Ovary (tissue), 3 donors: ENCODE measurements around the gene C2orf76.

Source experiments
- EP300 ChIP-seq: sonication (generic); formaldehyde crosslinking; IDR thresholded peaks from one replicate; pipeline ENCODE4 v1.6.1; 2017; ENCODE audit warnings: antibody characterized with exemption
- POLR2A ChIP-seq: fragments of 450-650 bp; IDR thresholded peaks from one replicate; pipeline ENCODE4 v1.6.1; 2017; ENCODE audit warnings: antibody characterized with exemption, mild to moderate bottlenecking, moderate library complexity
- TF ChIP-seq, protein P1 (sequence below), 3 donors: fragments of 450-650 bp in 2 of 3; fragments of 200-600 bp in 1 of 3; IDR thresholded peaks; one replicate each; pipeline versions ENCODE4 v1.5.1 to v1.8.0; 2016 to 2022; ENCODE audit warnings: antibody characterized with exemption in 3 of 3, mild to moderate bottlenecking in 1 of 3
- donor health status: DM: no; HTN: no; CAD: no.

- TF ChIP-seq, protein P1, sequence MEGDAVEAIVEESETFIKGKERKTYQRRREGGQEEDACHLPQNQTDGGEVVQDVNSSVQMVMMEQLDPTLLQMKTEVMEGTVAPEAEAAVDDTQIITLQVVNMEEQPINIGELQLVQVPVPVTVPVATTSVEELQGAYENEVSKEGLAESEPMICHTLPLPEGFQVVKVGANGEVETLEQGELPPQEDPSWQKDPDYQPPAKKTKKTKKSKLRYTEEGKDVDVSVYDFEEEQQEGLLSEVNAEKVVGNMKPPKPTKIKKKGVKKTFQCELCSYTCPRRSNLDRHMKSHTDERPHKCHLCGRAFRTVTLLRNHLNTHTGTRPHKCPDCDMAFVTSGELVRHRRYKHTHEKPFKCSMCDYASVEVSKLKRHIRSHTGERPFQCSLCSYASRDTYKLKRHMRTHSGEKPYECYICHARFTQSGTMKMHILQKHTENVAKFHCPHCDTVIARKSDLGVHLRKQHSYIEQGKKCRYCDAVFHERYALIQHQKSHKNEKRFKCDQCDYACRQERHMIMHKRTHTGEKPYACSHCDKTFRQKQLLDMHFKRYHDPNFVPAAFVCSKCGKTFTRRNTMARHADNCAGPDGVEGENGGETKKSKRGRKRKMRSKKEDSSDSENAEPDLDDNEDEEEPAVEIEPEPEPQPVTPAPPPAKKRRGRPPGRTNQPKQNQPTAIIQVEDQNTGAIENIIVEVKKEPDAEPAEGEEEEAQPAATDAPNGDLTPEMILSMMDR (IDR thresholded peaks at IDR 0.05): no peak
- TF ChIP-seq POLR2A (no peak), EP300 (no peak)
Measured at GRCh38 chr2:119383410-119384140, 16.9 kb upstream of the C2orf76 start.
